ENCODE measurements around the gene VGLL4.
"Not testable (repeated sequence)": the region's sequence is repeated elsewhere in the genome, so short reads cannot be mapped to it uniquely, and the experiment has no call there.

The VGLL4 gene

GRCh38 chr3:11526121-11526520 is 117.6 kb downstream of the VGLL4 start:
- DNase-seq, result not testable (repeated sequence)

GRCh38 chr3:11523572-11524101 is 120.1 kb downstream of the VGLL4 start:
- DNase-seq, result no peak

GRCh38 chr3:11522953-11523571 is 120.7 kb downstream of the VGLL4 start:
- DNase-seq, result peak; percentile 37

GRCh38 chr3:11522398-11522715 is 121.4 kb downstream of the VGLL4 start:
- no peak for DNase-seq

GRCh38 chr3:11521167-11521566 is 122.5 kb downstream of the VGLL4 start:
- DNase-seq, result no peak

- DNase-seq, result no peak
These were observed 126.1 kb downstream of the VGLL4 start for GRCh38 chr3:11517601-11518000.

- peak; percentile 88 for DNase-seq
These were observed 129.4 kb downstream of the VGLL4 start for GRCh38 chr3:11514191-11514821.

- DNase-seq, result no peak
These were observed 129.9 kb downstream of the VGLL4 start for GRCh38 chr3:11513817-11514135.

- not testable (repeated sequence) for DNase-seq
These were observed 130.4 kb downstream of the VGLL4 start for GRCh38 chr3:11513125-11513816.

GRCh38 chr3:11511606-11512005 is 132.1 kb downstream of the VGLL4 start:
- DNase-seq, result not testable (repeated sequence)

GRCh38 chr3:11510356-11510755 is 133.4 kb downstream of the VGLL4 start:
- no peak for DNase-seq

GRCh38 chr3:11510001-11510340 is 133.7 kb downstream of the VGLL4 start:
- DNase-seq, result no peak

GRCh38 chr3:11509173-11510000 is 134.3 kb downstream of the VGLL4 start:
- DNase-seq, result peak; percentile 95

- DNase-seq, result peak; percentile 20
These were observed 135.2 kb downstream of the VGLL4 start for GRCh38 chr3:11508346-11509172.

- peak; percentile 55 for DNase-seq
These were observed 136.0 kb downstream of the VGLL4 start for GRCh38 chr3:11507719-11508118.

All from HCEC 1CT (cell line).